NCI-H510A treated with DMSO at 0.1 percent for 48 hours (cell line): ENCODE measurements around the gene ACAT2.
A peak's percentile ranks its signal among the peaks of the same experiment; 100 is the strongest.
"Not testable (repeated sequence)": the region's sequence is repeated elsewhere in the genome, so short reads cannot be mapped to it uniquely, and the experiment has no call there.

ENCODE experiments used
- DNase-seq: peaks from one replicate; lab custom pipeline; 2025; lab: John Stamatoyannopoulos, UW

The ACAT2 gene

DNA sequence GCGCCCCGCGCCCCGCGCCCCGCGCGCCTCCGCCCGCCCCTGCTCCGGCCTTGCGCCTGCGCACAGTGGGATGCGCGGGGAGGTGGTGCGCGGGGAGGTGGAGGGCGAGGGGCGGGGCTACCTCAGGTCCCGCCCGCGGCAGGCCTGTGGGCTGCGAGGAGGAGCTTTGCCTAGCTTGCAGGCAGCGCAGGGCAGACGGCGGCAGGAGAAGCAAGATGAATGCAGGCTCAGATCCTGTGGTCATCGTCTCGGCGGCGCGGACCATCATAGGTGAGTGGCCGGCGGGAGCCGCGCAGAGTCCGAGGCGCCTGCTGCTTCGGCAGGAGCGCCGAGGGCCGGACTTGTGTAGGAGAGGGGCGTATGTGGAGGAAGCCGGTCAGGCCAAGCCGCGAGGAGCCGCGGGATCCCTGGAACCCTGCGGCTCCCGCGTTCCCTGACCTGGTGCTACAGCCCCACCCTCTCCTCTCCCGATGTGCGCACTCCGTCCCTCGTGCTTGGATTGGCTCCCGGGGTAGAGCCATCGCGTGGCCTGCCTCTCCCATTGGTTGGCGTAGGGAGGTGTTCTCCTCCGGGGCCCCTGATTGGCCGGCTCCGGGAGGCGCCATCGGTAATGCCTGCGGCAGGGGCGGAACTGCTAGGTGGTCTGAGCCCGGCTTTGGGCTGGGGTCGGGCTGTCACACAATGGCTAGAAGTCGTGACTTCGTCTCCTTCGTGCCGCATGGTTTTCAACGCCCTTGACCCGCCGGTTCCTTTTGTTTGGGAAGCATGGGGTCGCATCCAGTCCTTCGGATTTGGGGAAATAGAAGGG lies at the start of gene ACAT2:
Gene ACAT2 (plus strand): TSS at position 173 of the 808 bp plus-strand sequence. CDS start 43 bp downstream, at position 216.
- peak; percentile 73 for DNase-seq

DNA sequence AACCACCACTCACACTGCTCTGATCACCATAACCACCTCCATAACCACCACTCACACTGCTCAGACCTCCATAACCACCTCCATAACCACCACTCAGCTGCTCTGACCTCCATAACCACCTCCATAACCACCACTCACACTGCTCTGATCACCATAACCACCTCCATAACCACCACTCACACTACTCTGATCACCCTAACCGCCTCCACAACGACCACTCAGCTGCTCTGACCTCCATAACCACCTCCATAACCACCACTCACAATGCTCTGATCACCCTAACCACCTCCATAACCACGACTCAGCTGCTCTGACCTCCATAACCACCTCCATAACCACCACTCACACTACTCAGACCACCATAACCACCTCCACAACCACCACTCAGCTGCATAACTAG lies 49.5 kb upstream of the ACAT2 start:
- not testable (repeated sequence) for DNase-seq

DNA sequence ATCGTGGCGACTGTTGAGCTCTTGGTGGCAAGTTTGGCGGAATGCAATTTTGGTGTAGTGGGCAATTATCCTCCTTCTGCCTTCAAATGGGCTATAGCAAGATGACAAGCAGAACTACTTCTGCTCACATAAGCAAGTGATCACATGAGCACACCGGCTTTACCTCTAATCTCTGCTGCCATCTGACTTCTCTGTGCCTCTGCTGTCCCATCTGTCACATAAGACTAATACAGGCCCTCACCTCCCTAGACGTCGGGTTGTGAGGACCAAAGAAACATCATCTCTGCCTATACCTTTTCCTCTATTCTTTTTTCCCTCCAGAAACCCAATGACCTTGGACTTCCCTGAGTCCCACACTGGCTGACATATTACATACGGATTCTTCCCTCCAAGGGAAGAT lies 47.9 kb upstream of the ACAT2 start:
- DNase-seq, result no peak

DNA sequence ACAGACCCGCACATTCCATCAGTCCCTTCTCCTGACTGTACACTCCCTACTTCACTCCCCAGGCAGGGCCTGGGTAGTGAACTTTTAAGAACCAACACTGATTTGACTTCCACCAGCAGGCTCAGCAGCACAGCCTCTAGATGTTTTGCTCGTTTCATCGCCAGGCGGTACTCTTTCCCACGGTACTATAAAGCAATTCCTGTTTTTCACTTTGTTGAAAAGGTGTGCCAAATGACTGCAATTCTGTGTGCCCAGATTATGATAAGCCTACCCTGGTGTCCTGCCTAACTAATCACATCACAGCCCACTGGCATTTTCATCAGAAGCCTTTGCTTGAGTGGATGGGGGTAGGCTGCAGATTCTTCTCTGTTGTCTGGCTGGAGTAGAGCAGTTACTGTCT lies 47.4 kb upstream of the ACAT2 start:
- no peak for DNase-seq

DNA sequence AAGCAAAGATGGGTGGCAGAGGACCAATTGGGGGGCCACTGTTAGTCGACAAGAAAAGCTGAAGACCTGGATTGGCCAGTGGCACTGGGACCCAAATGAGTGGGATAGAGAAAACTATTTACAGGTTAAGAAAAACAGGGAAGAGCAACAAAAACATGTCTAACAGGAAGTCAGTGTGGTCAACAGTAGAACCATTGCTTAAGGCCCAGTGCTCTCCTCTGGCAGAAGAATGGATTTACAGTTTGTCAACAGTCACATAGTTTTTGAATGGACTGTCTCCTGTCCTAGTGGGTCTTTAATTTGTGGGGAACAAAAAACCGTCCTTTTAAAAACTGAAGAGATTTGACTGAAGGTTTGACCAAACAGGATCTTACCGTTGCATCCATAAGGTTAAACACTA lies 46.7 kb upstream of the ACAT2 start:
- DNase-seq, result no peak

DNA sequence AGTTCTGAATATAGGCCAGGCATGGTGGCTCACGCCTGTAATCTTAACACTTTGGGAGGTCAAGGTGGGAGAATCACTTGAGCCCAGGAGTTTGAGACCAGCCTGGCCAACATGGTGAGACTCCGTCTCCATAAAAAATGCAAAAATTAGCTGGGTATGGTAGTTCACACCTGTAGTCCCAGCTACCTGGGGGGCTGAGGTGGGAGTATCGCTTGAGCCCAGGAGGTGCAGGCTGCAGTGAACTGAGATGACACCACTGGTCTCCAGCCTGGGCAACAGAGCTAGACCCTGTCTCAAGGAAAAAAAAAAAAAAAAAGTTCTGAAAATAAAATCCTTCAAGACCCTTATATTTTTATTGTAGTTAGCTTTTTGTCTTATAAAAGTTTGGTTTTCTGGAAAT lies 46.2 kb upstream of the ACAT2 start:
- no peak for DNase-seq

DNA sequence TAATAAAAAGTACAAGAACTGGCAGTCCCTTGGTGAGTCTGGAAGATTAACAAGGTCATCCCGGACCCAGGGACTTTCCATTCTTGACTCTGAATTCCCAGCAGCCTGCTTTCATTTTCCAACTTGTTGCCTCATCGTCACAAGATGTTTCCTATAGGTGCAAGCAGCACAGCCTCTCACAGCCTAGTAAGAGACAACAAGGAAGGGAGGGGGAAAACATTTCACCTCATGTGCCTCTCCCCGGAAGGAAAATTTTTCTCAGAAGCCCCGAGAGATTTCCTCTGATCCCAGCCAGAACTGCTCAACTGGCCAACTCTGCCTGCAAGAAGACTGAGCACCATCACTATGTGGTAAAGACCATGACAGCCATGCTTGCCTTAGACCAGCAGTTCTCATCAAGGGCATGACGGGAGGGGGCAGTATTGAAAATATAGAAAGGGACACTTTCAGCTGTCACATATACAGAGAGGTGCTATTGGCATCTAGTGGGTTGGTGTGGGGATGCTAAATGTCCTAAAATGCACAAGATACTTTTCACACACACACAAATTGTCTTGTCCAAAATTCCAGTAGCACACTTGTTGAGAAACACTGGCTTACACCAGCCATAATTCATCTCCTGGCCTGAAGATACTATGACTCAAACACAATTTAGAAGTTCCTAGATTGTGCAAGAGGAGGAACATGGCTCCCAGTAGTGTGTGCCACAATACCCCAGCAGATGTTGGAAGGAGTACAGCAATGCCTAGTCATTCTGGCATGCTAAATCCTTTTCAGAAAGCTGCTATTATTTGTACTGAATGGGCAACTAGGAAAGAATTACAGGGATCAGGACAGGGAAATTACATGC lies 45.4 kb upstream of the ACAT2 start:
- DNase-seq, result no peak

DNA sequence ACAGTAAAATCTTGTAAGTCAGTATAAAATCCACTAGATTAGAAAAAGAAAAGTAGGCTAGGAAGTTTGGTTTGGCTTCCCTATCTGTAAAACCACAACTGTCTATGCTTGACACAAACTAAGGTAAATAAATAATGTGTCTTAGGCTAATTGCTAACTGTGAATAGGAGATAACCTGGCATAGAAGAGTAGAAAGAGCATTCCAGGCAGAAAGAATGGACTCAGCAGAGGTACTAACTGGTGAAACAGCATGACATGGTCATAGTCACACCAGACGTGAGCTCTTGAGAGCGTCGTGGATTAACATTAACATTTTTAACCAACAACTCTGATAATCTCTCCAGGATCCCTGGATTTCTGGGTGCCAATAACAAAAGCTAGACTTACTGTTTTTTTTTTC lies 43.2 kb upstream of the ACAT2 start:
- DNase-seq, result no peak

DNA sequence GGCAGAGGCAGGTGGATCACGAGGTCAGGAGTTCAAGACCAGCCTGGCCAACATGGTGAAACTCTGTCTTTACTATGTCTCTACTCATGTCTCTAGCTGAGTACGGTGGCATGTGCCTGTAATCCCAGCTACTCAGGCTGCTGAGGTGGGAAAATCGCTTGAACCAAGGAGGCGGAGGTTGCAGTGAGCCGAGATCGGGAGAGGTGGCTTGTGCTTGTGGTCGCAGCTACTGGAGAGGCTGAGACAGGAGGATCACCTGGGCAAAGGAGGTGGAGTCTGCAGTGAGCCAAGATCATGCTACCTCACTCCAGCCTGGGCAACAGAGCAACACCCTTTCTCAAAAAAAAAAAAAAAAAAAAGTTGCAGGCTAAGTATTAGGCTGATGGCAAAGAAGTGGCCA lies 42.6 kb upstream of the ACAT2 start:
- no peak for DNase-seq

DNA sequence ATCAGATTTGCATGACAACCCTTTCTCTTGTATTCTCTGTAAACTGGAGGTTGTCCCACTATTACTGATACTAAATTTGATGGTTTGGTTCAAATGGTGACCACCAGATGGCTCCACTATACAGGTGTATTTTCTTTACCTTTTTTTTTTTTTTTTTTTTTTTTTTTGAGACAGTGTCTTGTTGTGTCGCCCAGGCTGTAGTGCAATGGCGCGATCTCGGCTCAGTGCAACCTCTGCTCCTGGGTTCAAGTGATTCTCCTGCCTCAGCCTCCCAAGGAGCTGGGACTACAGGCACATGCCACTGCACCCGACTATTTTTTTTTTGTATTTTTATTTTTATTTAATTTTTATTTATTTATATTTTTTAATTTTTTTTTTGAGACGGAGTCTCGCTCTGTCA lies 41.1 kb upstream of the ACAT2 start:
- no peak for DNase-seq

DNA sequence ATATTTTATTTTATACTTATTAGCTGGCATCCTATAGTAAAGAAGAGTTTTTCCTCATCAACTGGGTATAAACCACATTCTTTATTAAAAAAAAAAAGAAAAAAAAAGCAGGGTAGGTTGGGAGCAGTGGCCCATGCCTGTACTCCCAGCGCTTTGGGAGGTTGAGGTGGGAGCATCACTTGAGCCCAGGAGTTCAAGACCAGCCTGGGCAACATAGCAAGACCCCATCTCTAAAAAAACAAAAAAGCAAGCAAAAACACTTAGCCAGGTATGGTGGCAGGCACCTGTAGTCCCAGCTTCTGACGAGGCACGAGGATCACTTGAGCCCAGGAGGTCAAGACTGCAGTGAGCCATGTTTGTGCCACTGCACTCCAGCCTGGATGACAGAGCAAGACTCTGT lies 39.9 kb upstream of the ACAT2 start:
- not testable (repeated sequence) for DNase-seq

DNA sequence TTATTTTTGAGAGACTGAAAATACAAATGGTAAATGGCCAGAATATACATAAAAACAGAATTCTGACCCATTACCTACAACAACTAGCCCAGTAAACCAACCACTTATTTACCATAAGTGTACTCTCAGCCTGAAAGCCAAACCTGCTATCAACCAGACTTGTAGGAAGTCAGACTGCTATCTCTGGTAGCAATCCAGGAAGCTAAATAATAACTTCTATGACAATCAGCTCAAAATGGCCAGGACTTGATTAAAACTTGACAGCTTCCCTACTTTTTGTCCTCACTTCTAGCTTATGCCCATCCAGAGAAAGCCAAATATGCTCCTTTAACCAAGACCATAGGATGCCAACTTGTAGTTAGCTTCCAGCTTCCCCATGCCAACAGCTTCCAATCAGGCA lies 39.2 kb upstream of the ACAT2 start:
- no peak for DNase-seq

DNA sequence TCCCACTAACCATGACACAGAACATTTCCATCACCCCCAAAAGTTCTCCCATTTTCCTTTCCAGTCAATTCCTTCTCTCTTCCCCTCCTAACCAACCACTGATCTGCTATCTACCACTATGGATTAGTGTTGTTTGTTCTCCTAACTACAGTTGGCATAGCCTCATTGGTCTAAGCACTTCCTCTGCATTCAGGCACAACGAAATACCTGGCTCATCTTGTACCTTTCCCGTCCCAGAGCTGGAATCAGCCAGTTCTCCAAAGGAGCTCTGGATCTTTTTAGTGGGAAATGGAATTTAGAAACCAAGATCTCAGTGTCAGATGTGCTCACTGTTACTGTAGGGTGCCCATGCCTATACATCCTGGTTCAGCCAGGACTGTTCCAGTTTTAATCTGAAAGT lies 38.6 kb upstream of the ACAT2 start:
- no peak for DNase-seq

DNA sequence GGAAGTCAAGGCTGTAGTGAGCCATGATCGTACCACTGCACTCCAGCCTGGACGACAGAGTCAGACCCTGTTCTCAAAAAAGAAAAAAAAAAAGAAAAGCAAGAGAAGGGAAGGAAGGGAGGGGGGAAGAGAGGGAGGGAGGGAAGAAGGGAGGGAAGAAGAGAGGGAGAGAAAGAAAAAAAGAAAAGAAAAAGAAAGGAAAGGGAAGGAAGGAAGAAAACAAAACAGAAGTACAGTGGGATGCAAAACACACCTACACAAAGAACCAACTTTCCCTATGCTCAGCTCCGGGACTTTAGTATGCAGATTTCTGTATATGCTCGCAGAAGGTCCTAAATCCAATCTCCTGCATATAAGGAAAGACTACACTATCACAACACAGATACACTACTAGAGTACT lies 37.1 kb upstream of the ACAT2 start:
- DNase-seq, result no peak

DNA sequence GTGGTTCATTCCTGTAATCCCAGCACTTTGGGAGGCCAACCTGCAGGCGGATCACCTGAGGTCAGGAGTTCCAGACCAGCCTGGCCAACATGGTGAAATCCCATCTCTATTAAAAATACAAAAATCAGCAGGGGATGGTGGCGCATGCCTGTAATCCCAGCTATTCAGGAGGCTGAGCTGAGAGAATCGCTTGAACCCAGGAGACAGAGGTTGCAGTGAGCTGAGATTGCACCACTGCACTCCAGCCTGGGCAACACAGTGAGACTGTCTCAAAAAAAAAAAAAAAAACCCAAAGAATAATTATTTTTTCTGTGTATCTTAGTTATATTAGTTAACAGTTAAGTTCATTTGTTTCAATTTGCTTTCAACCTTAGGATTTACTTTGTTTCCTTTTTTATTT lies 36.6 kb upstream of the ACAT2 start:
- DNase-seq, result not testable (repeated sequence)

DNA sequence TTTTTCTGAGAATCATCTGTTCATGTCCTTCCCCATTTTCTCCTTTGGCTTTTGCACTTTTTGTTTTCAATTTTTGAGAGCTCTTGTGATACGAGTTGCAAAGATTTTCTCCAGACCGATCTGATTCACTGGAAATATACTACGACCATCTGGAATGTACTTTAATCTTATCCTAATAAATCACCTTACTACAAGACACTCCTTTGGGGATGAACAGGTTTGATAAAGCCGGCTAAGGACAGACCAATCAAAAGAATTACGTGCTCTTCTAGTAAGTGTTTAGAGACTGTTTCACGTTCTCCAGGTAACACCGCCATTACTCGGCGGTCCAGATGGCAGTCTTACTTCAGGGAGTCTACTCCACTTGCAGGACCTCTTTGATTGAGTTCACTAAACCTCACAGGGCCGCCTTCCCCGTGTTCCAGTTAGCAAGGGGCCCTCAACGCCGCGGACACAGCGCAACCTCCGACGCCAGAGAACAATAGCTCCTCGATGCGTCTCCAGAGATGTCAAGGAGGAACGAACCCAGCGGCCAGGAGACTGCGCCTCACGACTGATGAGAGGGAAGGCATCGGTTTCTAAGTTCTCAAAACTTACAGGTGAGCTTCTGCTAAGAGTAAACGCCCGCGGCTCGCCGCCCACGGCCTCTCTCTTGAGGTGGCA lies 35.5 kb upstream of the ACAT2 start:
- no peak for DNase-seq

DNA sequence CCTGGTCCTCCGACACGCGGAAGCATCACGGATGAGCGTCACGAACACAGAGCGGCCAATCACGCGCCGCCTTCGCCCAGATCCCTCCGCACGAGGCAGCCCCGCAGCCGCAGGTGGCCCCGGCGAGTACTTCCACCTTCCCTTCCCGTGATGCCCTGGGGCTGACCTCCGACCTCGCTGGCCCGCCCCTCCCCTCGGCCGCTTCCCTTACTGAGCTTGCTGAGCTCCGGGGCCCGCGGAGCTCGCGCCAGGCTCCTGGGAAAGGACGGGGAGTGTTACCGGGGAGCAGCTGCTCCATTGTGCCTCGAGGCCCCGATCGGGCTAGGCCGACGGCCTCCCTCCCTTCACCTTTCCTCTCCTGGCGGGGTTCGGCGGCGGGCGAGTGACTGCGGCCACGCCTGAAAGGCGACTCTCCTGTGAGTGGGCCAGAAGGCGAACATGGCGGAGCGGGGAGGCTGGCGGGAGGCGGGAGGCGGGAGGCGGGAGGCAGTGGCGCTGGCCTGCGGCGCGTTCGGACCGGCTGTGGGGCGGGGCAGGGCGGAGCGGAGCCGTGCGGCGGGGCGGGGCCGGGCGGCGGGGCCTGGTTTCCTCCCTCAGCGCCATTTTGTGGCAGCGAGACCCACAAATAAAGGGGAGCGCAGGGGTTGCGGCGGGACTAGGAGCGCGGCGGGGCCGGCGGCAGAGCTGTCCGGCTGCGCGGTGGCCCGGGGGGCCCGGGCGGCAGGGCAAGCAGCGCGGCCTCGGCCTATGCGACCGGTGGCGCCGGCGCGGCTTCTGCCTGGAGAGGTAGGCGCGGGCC lies 34.7 kb upstream of the ACAT2 start, which contains the start of gene WTAP:
Gene WTAP (plus strand): TSS at position 589 of the 799 bp plus-strand sequence. CDS start 8,760 bp downstream, outside the sequence.
- peak; percentile 83 for DNase-seq

DNA sequence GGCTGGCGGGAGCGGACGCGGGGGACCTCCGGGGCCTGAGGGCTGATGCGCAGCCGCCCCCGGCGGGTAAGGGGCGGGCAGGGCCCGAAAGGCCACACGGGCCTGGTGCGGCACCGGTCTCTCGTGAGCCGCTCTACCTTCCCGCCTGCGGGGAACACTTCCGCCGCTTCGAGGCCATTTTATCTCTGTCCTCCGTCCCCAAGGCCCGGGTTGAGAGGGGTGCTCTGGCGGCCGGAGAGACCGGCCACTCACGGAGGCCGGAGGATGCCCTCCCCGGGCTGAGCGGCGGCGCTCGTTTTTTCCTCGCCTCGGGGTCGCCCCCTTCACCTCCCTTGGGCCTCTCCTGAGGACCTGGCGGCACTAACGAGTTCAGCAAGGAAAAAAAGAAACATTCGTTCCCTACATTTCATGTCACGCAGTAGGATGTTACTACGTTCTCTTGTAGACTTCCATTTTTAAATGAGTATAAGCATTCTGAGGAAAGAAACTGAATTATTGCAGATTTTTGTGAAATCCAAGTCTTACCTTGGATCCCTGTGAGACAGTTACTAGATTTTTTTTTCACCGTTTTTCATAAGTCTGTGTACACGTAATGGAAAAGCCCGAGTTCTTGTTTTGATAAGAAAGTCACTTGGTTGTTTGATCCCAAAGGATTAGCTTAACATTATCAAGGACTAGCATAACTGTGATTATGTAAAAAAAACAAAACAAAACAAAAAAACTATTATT lies 34.0 kb upstream of the ACAT2 start:
- no peak for DNase-seq

DNA sequence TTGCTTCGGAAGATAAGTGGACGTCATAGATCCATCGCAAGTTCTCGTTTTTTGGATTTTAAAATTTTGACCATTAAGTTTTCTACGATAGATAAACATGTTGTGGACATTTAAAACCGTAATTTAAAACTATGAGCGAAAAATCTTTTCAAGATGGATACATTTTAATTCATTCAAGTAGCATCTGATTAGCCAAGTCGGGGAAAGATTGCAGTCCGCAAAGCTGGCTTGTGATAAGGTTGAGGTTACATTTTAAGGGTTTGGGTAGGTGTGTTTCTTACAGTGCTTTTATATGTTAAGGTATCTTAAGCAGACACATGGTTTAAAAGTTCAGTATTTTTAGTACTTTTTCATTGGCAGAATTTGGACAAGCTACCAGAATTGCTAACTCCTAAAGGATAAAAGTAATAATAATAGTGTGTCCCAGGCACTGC lies 33.3 kb upstream of the ACAT2 start:
- no peak for DNase-seq

DNA sequence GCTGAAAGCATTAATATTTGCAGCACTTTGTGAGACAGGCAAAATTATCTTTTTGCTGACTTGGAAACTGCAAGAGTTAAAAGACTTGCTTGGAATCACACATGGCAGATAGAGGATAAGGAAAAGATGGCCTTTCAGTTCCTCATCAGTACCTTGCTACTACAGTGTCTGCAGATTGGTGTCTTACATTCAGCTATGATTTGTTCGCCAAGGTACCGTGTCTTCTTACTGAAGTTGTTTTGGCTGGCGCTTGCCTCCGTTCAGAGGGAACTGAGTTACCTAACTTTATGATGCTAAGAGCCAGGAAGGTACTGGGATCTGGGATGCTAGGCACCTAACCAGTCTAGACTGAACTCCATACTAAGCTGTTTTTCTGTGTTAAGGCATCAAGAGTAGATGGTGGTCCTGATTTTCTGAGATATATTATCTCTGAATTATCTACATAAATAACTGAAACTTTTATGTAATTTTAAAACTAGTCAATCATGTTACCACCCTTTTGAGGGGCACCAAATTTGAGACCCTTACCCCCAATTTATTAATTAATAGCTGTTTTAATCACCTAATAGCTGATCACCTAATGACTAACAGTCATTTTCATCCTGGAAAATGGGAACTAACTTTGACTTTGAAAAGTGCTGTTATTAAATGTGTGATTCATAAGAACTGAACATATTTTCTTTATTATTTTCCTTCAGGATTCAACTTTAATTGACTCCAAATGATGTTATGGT lies 32.1 kb upstream of the ACAT2 start:
- DNase-seq, result no peak
